Neural cell (in vitro differentiated cells): ENCODE results near the gene RWDD3.

Source experiments
- EZH2 ChIP-seq: fragments of 200-600, 300-800 bp; shearing (Covaris generic), sonication (generic); IDR thresholded peaks from 2 replicates; pipeline ENCODE4 v1.6.1; 2014; ENCODE audit warnings: antibody characterized with exemption, low read length, borderline replicate concordance, mild to moderate bottlenecking; ENCODE audit not compliant: insufficient read depth, poor library complexity, severe bottlenecking
- TF ChIP-seq, protein P1 (sequence below): fragments of 450-650 bp; IDR thresholded peaks from 2 replicates; pipeline ENCODE4 v1.5.1; 2014; ENCODE audit warnings: antibody characterized with exemption, mild to moderate bottlenecking, moderate library complexity; ENCODE audit not compliant: poor library complexity, severe bottlenecking

DNA sequence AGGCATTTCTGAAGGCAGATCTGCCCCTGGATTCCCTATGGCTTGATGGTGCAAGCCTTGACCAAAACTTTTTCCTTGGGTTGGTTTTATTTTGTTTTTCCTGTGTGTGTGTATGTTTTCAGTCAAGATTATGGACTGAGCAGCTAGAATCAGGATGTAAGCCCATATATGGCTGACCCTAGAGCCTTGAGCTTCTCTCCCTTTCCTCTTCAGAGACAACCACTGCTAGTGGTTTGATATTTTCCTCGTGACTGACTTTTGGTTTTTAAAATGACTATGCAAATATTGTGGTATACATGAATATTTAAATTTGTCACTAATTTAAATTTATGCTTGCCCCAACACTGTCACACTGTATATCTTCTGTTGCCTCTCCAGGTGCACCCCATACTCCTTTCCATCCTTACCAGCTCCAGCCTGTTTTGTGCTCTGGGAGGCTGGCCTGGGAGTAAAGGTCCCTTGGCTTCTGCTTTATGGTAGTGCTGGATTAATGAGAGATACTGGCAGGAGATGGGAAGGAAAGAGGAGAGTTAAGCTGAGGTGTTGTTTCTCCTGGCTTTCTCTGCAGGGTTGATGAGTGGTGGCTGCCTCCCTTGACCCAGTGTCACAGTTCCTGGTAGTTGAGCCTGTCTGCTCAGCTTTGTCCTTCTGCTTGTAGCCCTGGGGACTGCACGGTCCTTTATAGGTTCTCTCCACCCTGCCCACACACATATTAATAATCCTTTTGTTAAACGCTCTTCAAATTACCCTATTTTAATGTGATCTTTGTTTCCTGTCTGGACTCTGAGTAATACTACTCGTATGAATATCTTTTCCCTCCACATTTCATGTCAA is 44.4 kb downstream of the RWDD3 start:
- TF ChIP-seq, protein P1, sequence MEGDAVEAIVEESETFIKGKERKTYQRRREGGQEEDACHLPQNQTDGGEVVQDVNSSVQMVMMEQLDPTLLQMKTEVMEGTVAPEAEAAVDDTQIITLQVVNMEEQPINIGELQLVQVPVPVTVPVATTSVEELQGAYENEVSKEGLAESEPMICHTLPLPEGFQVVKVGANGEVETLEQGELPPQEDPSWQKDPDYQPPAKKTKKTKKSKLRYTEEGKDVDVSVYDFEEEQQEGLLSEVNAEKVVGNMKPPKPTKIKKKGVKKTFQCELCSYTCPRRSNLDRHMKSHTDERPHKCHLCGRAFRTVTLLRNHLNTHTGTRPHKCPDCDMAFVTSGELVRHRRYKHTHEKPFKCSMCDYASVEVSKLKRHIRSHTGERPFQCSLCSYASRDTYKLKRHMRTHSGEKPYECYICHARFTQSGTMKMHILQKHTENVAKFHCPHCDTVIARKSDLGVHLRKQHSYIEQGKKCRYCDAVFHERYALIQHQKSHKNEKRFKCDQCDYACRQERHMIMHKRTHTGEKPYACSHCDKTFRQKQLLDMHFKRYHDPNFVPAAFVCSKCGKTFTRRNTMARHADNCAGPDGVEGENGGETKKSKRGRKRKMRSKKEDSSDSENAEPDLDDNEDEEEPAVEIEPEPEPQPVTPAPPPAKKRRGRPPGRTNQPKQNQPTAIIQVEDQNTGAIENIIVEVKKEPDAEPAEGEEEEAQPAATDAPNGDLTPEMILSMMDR: no peak
- no peak for TF ChIP-seq EZH2
